HG03060 (cell line): ENCODE measurements around the gene ARL5B.
"Not testable (repeated sequence)": the region's sequence is repeated elsewhere in the genome, so short reads cannot be mapped to it uniquely, and the experiment has no call there.

Experiments used
- ATAC-seq: cut with Tn5 transposase; IDR thresholded peaks from one replicate; pipeline ENCODE4 v1.9.1; 2021; ENCODE audit warnings: low read depth, moderate number of reproducible peaks; ENCODE audit not compliant: unreplicated experiment

The ARL5B gene

GRCh38 chr10:18659125-18659818 is at the start of gene ARL5B:
Gene ARL5B (plus strand): TSS chr10:18659431. CDS start chr10:18659638, 207 bp downstream.
- ATAC-seq, result peak; percentile 67

GRCh38 chr10:18610517-18610916 is 48.7 kb upstream of the ARL5B start:
- no peak for ATAC-seq

GRCh38 chr10:18611168-18611567 is 48.1 kb upstream of the ARL5B start:
- ATAC-seq, result no peak

GRCh38 chr10:18615618-18616017 is 43.6 kb upstream of the ARL5B start:
- ATAC-seq, result no peak

- no peak for ATAC-seq
Measured at GRCh38 chr10:18616337-18616736, 42.9 kb upstream of the ARL5B start.

GRCh38 chr10:18619016-18619415 is 40.2 kb upstream of the ARL5B start:
- no peak for ATAC-seq

- ATAC-seq, result no peak
Measured at GRCh38 chr10:18620856-18621255, 38.4 kb upstream of the ARL5B start.

GRCh38 chr10:18623671-18624070 is 35.6 kb upstream of the ARL5B start:
- ATAC-seq, result not testable (repeated sequence)

GRCh38 chr10:18625886-18626285 is 33.3 kb upstream of the ARL5B start:
- ATAC-seq, result no peak

GRCh38 chr10:18627452-18628018 is 31.7 kb upstream of the ARL5B start:
- not testable (repeated sequence) for ATAC-seq

- not testable (repeated sequence) for ATAC-seq
Measured at GRCh38 chr10:18632500-18632899, 26.7 kb upstream of the ARL5B start.

GRCh38 chr10:18635995-18636394 is 23.2 kb upstream of the ARL5B start:
- ATAC-seq, result no peak

GRCh38 chr10:18637400-18637799 is 21.8 kb upstream of the ARL5B start:
- ATAC-seq, result not testable (repeated sequence)

GRCh38 chr10:18639719-18640118 is 19.5 kb upstream of the ARL5B start:
- ATAC-seq, result not testable (repeated sequence)

GRCh38 chr10:18647151-18647550 is 12.1 kb upstream of the ARL5B start:
- ATAC-seq, result no peak

- no peak for ATAC-seq
Measured at GRCh38 chr10:18647945-18648344, 11.3 kb upstream of the ARL5B start.

- no peak for ATAC-seq
Measured at GRCh38 chr10:18649364-18649959, 9.8 kb upstream of the ARL5B start.

- ATAC-seq, result no peak
Measured at GRCh38 chr10:18650404-18650997, 8.7 kb upstream of the ARL5B start.

GRCh38 chr10:18651324-18652007 is 7.8 kb upstream of the ARL5B start, which contains the start of gene NSUN6:
Gene NSUN6 (minus strand): TSS chr10:18651587. CDS start chr10:18651203, 384 bp downstream.
- ATAC-seq, result peak; percentile 92

- no peak for ATAC-seq
Measured at GRCh38 chr10:18653112-18653511, 6.1 kb upstream of the ARL5B start.

- no peak for ATAC-seq
Measured at GRCh38 chr10:18656724-18657123, 2.5 kb upstream of the ARL5B start.
